CD4-positive, alpha-beta T cell treated with Interleukin-2 at 100 ng/mL for 4 hours (primary cell): ENCODE measurements around the gene MRPL34.

Experiments
- DNase-seq: peaks from one replicate; pipeline ENCODE4 v3.0.0-alpha.2; 2020; ENCODE audit warnings: low spot score

Gene MRPL34

GRCh38 chr19:17309965-17310461 lies 4.3 kb downstream of the MRPL34 start:
- no peak for DNase-seq

GRCh38 chr19:17311455-17312188 lies 6.0 kb downstream of the MRPL34 start:
- no peak for DNase-seq

GRCh38 chr19:17312189-17313113 lies 6.8 kb downstream of the MRPL34 start:
- no peak for DNase-seq

GRCh38 chr19:17314007-17314593 lies 8.4 kb downstream of the MRPL34 start:
- DNase-seq: no peak

- no peak for DNase-seq
Observed at GRCh38 chr19:17318966-17319365, 13.3 kb downstream of the MRPL34 start.

GRCh38 chr19:17319473-17320238 lies 14.0 kb downstream of the MRPL34 start:
- DNase-seq: no peak

GRCh38 chr19:17320435-17320834 lies 14.8 kb downstream of the MRPL34 start:
- no peak for DNase-seq

- DNase-seq: no peak
Observed at GRCh38 chr19:17321655-17322489, 16.2 kb downstream of the MRPL34 start.

- DNase-seq: no peak
Observed at GRCh38 chr19:17322854-17323253, 17.2 kb downstream of the MRPL34 start.

- no peak for DNase-seq
Observed at GRCh38 chr19:17323300-17323963, 17.8 kb downstream of the MRPL34 start.

- DNase-seq: no peak
Observed at GRCh38 chr19:17323964-17324332, 18.3 kb downstream of the MRPL34 start.

- no peak for DNase-seq
Observed at GRCh38 chr19:17324357-17325114, 18.9 kb downstream of the MRPL34 start.

- no peak for DNase-seq
Observed at GRCh38 chr19:17325133-17325532, 19.5 kb downstream of the MRPL34 start.

- DNase-seq: no peak
Observed at GRCh38 chr19:17325881-17326594, 20.4 kb downstream of the MRPL34 start.

- no peak for DNase-seq
Observed at GRCh38 chr19:17326595-17326966, 20.9 kb downstream of the MRPL34 start.

- DNase-seq: no peak
Observed at GRCh38 chr19:17327068-17327653, 21.5 kb downstream of the MRPL34 start.

GRCh38 chr19:17327654-17328516 lies 22.2 kb downstream of the MRPL34 start:
- DNase-seq: peak; percentile 54
